Measurements from ENCODE around the gene CCR7.

Gene CCR7

DNA sequence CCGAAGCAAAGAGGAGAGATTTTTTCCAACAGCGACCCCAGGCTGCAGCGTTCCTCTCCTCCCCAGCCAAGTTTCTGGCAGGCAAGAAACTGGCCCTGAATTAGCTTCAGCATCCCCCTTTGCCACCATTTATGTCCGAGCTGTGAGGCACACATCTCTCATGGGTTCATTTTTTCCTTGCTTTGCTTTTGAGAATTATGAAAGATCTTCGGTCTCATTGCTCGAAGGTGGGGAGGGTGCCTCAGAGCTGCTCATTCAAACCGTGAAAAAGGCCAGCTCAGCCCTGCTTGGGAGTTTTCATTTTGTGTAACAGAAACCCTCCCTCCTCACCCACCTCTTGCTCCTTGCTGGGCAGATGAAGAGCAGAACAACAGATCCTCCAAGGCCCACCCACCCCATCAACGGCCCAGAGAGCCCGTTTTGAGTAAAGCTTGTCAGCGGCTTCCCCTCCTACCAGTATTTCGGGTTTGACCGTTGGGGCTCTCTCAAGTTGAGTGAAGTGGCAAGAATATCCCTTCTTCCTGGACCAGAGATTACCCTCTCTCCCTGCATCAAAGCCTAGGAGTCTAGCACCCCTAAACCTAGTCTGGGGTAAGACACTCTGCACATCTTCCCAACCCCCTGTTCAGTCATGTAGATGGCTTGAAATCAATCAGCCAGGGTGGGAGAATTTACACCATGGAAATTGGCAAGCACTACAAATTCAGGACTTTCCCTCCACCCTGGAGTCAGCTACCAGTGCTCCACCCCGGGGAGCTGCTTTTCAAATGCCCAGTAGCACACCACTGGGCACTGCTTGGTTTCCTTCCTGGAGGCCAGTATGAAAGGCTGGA is 1.8 kb downstream of the CCR7 start:
- H3K4me1 ChIP-seq (ENCODE audit: control insufficient read depth, insufficient read depth, low read length) = no peaks in the 10 kb centered on the region
- H3K4me3 ChIP-seq (ENCODE audit: low read depth, low read length) = no peak overlapping the region
- ChIA-PET CTCF (interaction anchor here (1.0 to 8.1 kb wide), 3 partner anchors 15 to 65 kb away, joined by 3 to 140 read pairs (median 103); no protein-coding TSS in a partner anchor), POLR2A (no interaction called here)
- TF ChIP-seq ZBTB20 (tag by site-specific recombination; IDR thresholded peaks at IDR 0.05) (no peak), ZNF112 (tag by site-specific recombination; IDR thresholded peaks at IDR 0.05) (peak; percentile 79)
- no peaks in the 10 kb centered on the region for H3K9me3 ChIP-seq (ENCODE audit: control insufficient read depth, insufficient read depth, low read depth, low read length)
- H3K36me3 ChIP-seq (ENCODE audit: control insufficient read depth in 2 of 2, insufficient read depth in 1 of 2, low read length in 2 of 2) = no peaks in the 10 kb centered on the region
- H3K27ac ChIP-seq (ENCODE audit: extremely low read depth, low read depth, low read length) = no peak overlapping the region

DNA sequence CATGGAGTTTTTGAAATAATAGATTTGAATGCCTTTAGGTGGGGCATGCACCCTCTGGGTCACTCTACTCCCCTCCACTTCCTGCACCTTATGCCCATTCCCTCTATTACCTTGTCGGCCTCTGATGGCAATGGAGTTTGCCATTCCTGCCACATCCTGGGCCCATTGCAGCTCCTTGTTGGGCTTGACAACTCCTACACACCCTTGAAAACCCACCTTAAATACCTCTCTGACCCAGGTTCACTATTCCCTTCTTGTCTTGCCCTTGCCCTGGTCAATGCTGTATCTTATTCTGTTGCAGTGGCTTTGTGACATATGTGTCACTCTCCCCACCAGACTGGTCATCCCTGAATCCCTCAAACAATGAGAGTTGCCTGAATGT is 2.4 kb downstream of the CCR7 start:
- ChIA-PET POLR2A (no interaction called here), CTCF (interaction anchor here (0.5 to 8.1 kb wide), 5 partner anchors 9 to 143 kb away, joined by 3 to 140 read pairs (median 5); no protein-coding TSS in a partner anchor)
- Histone ChIP-seq H3K4me1 (ENCODE audit: control insufficient read depth, insufficient read depth, low read length) (no peaks in the 10 kb centered on the region), H3K27ac (ENCODE audit: extremely low read depth, low read depth, low read length) (no peak overlapping the region), H3K4me3 (ENCODE audit: low read depth, low read length) (no peak overlapping the region), H3K36me3 (ENCODE audit: control insufficient read depth in 2 of 2, insufficient read depth in 1 of 2, low read length in 2 of 2) (no peaks in the 10 kb centered on the region), H3K9me3 (ENCODE audit: control insufficient read depth, insufficient read depth, low read depth, low read length) (no peaks in the 10 kb centered on the region)
- TF ChIP-seq IKZF3 (tag by site-specific recombination; IDR thresholded peaks at IDR 0.05) (no peak), ZFP3 (tag by site-specific recombination; IDR thresholded peaks at IDR 0.05; ENCODE audit: low read depth) (peak; percentile 74)

DNA sequence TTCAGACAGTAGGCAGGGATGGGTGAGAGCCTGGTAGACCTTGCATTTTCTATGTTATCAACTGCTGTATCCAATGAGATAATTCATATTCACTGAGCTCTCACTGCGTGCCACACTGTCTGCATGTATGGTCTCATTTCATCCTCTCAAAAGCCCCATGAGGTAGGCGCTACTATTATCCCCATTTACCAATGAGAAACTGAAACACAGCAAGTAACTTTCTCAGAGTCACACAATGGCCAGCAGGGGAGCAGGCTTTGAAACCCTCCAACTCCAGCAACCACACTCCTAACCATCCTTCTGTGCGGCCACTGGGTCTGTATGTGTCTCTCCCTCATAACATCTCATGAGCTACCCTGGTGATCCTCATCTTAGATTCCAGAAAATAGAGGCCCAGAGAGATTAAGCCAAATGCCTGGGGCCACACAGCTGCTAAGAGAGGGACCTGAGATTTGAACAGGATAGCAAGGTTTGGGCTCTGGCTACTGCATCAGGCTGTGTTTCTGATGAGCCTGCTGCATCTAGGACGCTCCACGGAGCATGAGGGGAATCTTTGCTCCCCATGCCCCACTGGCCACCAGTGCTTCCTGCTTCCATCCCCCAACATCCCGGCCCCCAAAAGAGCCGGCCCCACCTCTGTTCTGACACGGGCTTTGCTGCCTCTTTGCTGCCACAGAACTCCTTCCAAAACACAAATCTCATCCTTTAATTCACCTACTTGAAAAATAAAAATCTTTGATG is 3.2 kb downstream of the CCR7 start:
- ChIA-PET POLR2A (no interaction called here), CTCF (interaction anchor here (0.5 to 8.1 kb wide), 12 partner anchors 8 to 256 kb away, joined by 3 to 140 read pairs (median 4); partner anchors contain the start of gene TOP2A)
- H3K36me3 ChIP-seq (ENCODE audit: control insufficient read depth in 2 of 2, insufficient read depth in 1 of 2, low read length in 2 of 2) = no peaks in the 10 kb centered on the region

DNA sequence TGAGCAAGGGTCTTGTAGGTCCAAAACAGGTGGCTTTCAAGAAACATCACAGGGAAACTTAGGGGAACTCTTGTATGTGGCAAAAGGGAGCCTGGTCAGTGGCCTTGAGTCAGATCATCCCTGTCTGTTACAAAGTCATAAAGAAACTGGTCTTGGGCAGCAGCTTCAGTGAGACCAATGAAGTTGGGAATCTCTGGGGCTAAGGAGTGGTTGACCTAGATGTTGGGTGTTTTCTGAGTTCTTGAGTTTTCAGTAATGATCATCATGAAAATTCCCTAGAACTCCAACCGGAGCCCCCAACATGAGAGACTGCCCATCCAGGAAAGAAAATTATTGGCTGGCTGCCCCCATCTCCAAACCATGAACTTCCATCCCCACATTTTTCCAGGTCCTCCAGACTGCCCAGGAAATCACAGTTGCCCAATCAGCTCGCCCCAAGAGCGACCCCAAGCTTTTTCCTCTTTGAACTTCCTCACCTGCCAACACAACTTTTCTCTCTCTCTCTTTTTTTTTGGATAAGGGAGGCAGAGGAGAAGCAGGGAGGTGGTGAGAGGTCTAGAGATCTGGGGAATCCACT is 3.9 kb downstream of the CCR7 start:
- Histone ChIP-seq H3K4me1 (ENCODE audit: control insufficient read depth, insufficient read depth, low read length) (no peaks in the 10 kb centered on the region), H3K4me3 (ENCODE audit: low read depth, low read length) (no peak overlapping the region), H3K9me3 (ENCODE audit: control insufficient read depth, insufficient read depth, low read depth, low read length) (no peaks in the 10 kb centered on the region), H3K36me3 (ENCODE audit: control insufficient read depth in 2 of 2, insufficient read depth in 1 of 2, low read length in 2 of 2) (no peaks in the 10 kb centered on the region), H3K27ac (ENCODE audit: extremely low read depth, low read depth, low read length) (no peak overlapping the region)
- CTCF ChIA-PET = interaction anchor here (0.6 to 8.1 kb wide), 24 partner anchors 8 to 255 kb away, joined by 3 to 140 read pairs (median 7); partner anchors contain the start of genes GJD3 and TOP2A
- POLR2A ChIA-PET = interaction anchor here (1.6 kb wide), 1 partner anchor 144 kb away, joined by 8 read pairs; the partner anchor contains the start of gene TOP2A
- TF ChIP-seq ZNF302 (tag by site-specific recombination; IDR thresholded peaks at IDR 0.05; ENCODE audit: low read depth) (no peak), ZNF473 (tag by site-specific recombination; IDR thresholded peaks at IDR 0.05) (no peak), ZNF140 (tag by site-specific recombination; IDR thresholded peaks at IDR 0.05) (no peak), ZNF571 (tag by site-specific recombination; IDR thresholded peaks at IDR 0.05) (no peak), ZNF223 (tag by site-specific recombination; IDR thresholded peaks at IDR 0.05) (no peak), PRDM1 (tag by site-specific recombination; IDR thresholded peaks at IDR 0.05) (no peak), ZNF138 (tag by site-specific recombination; IDR thresholded peaks at IDR 0.05; ENCODE audit: borderline replicate concordance) (no peak), FEZF1 (tag by site-specific recombination; IDR thresholded peaks at IDR 0.05) (no peak), ZSCAN30 (tag by site-specific recombination; IDR thresholded peaks at IDR 0.05) (no peak), KLF7 (tag by site-specific recombination; IDR thresholded peaks at IDR 0.05; ENCODE audit: borderline replicate concordance) (no peak), GLIS2 (tag by site-specific recombination; IDR thresholded peaks at IDR 0.05) (no peak), ZNF335 (tag by site-specific recombination; conservative IDR thresholded peaks at IDR 0.05) (no peak)
- TF ChIP-seq, protein P1, sequence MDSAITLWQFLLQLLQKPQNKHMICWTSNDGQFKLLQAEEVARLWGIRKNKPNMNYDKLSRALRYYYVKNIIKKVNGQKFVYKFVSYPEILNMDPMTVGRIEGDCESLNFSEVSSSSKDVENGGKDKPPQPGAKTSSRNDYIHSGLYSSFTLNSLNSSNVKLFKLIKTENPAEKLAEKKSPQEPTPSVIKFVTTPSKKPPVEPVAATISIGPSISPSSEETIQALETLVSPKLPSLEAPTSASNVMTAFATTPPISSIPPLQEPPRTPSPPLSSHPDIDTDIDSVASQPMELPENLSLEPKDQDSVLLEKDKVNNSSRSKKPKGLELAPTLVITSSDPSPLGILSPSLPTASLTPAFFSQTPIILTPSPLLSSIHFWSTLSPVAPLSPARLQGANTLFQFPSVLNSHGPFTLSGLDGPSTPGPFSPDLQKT (IDR thresholded peaks at IDR 0.05; ENCODE audit: borderline replicate concordance, low read depth, low read length) = no peak
- TF ChIP-seq, protein P2, sequence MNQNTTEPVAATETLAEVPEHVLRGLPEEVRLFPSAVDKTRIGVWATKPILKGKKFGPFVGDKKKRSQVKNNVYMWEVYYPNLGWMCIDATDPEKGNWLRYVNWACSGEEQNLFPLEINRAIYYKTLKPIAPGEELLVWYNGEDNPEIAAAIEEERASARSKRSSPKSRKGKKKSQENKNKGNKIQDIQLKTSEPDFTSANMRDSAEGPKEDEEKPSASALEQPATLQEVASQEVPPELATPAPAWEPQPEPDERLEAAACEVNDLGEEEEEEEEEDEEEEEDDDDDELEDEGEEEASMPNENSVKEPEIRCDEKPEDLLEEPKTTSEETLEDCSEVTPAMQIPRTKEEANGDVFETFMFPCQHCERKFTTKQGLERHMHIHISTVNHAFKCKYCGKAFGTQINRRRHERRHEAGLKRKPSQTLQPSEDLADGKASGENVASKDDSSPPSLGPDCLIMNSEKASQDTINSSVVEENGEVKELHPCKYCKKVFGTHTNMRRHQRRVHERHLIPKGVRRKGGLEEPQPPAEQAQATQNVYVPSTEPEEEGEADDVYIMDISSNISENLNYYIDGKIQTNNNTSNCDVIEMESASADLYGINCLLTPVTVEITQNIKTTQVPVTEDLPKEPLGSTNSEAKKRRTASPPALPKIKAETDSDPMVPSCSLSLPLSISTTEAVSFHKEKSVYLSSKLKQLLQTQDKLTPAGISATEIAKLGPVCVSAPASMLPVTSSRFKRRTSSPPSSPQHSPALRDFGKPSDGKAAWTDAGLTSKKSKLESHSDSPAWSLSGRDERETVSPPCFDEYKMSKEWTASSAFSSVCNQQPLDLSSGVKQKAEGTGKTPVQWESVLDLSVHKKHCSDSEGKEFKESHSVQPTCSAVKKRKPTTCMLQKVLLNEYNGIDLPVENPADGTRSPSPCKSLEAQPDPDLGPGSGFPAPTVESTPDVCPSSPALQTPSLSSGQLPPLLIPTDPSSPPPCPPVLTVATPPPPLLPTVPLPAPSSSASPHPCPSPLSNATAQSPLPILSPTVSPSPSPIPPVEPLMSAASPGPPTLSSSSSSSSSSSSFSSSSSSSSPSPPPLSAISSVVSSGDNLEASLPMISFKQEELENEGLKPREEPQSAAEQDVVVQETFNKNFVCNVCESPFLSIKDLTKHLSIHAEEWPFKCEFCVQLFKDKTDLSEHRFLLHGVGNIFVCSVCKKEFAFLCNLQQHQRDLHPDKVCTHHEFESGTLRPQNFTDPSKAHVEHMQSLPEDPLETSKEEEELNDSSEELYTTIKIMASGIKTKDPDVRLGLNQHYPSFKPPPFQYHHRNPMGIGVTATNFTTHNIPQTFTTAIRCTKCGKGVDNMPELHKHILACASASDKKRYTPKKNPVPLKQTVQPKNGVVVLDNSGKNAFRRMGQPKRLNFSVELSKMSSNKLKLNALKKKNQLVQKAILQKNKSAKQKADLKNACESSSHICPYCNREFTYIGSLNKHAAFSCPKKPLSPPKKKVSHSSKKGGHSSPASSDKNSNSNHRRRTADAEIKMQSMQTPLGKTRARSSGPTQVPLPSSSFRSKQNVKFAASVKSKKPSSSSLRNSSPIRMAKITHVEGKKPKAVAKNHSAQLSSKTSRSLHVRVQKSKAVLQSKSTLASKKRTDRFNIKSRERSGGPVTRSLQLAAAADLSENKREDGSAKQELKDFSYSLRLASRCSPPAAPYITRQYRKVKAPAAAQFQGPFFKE (tag by site-specific recombination; IDR thresholded peaks at IDR 0.05; ENCODE audit: borderline replicate concordance) = no peak

More for the DNA sequence above, 3.2 kb downstream of the CCR7 start:
- Histone ChIP-seq H3K4me1 (ENCODE audit: control insufficient read depth, insufficient read depth, low read length) (no peaks in the 10 kb centered on the region), H3K27ac (ENCODE audit: extremely low read depth, low read depth, low read length) (no peak overlapping the region), H3K4me3 (ENCODE audit: low read depth, low read length) (no peak overlapping the region), H3K9me3 (ENCODE audit: control insufficient read depth, insufficient read depth, low read depth, low read length) (no peaks in the 10 kb centered on the region)
- no peak for TF ChIP-seq ZSCAN30 (tag by site-specific recombination; IDR thresholded peaks at IDR 0.05)
- TF ChIP-seq ZNF792 (tag by site-specific recombination; IDR thresholded peaks at IDR 0.05) = no peak
- TF ChIP-seq ZNF157 (tag by site-specific recombination; IDR thresholded peaks at IDR 0.05) = no peak

All from HEK293 (cell line).